SH-SY5Y (cell line): ENCODE results near the gene PIAS3.

Experiments used
- GATA2 ChIP-seq: IDR thresholded peaks from 2 replicates; pipeline ENCODE4 v1.6.1; 2011; ENCODE audit warnings: mild to moderate bottlenecking, low read depth, low read length
- GATA3 ChIP-seq: IDR thresholded peaks from 2 replicates; pipeline ENCODE4 v1.6.1; 2011; ENCODE audit warnings: low read depth, mild to moderate bottlenecking, low read length, moderate library complexity

GRCh38 chr1:145828367-145829026 is 30.4 kb downstream of the PIAS3 start:
- no peak for TF ChIP-seq GATA3
- TF ChIP-seq GATA2 = no peak
